Stimulated activated naive CD4-positive, alpha-beta T cell treated with Interleukin-2 at 50 U/mL for 16 hours (primary cell): ENCODE data around the gene EXOC8.

Experiments used
- DNase-seq: peaks from one replicate; lab custom pipeline; 2025; lab: John Stamatoyannopoulos, UW

Gene EXOC8

GRCh38 chr1:231313661-231314060 is 24.0 kb downstream of the EXOC8 start:
- no peak for DNase-seq

- no peak for DNase-seq
Observed at GRCh38 chr1:231312432-231312788, 25.2 kb downstream of the EXOC8 start.

- no peak for DNase-seq
Observed at GRCh38 chr1:231311720-231312431, 25.8 kb downstream of the EXOC8 start.

GRCh38 chr1:231310391-231310934 is 27.2 kb downstream of the EXOC8 start:
- no peak for DNase-seq

DNA sequence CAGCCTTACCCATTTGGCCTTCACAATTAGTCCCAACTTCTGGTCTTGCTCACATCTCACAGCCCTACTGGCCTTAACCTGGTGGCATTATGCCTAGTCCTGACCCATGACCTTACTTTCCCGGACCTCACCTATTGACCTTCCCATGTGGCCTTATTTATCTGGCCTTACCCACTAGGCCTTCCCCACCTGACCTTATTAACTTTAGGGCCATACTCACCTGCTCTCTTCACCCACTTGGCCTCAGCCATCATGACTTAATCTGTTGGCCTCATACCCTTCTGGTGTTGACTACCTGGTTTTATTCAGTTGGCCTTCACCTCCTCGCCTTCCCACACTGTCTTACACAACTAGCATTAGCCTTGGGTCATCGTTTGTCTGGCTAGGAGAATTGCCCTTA is 35.7 kb downstream of the EXOC8 start:
- DNase-seq: no peak

DNA sequence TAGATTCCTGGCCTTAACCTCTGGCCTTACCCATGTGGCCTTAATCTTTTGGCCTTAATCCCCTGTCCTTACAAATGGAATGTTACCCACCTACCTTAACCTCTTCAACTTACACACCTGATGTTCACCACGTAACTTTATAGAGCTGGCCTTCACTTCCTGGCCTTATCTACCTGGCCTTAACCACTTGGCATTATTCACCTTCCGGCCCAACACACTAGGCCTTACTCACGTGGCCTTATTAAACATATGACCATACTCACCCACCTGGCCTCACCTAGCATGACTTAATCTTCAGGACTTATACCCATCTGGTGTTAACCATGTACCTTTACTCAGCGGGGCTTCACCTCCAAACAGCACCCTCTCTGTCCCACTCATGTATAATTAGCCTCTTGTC is 41.7 kb downstream of the EXOC8 start:
- no peak for DNase-seq

GRCh38 chr1:231286603-231287002 is 51.0 kb downstream of the EXOC8 start:
- DNase-seq: no peak

GRCh38 chr1:231284441-231284840 is 53.2 kb downstream of the EXOC8 start:
- no peak for DNase-seq
